HCT116 (cell line): ENCODE results near the gene ARMC6. TPM values are rescaled to one million over a fixed set of nuclear protein-coding genes. Genes with fewer than 3 reads are reported as not detected.

Experiments used
- ATAC-seq: fragments of 200-7000 bp; cut with Tn5 transposase; 2 replicates; pipeline ENCODE4 v1.9.1; 2020; ENCODE audit warnings: mild to moderate bottlenecking, moderate library complexity
- BruUV-seq: library from RNA; stranded (reverse); fragments of 400-500 nt; replicated peaks from 2 replicates; lab custom pipeline; 2021; lab: Mats Ljungman, UMichigan
- CTCF ChIA-PET: fragments of 300-600 bp; sonication (Branson Sonifier 250); formaldehyde crosslinking; loops from one replicate; lab custom pipeline; 2021; ENCODE audit warnings: antibody characterized with exemption; lab: Charles Lee
- POLR2A ChIA-PET: fragments of 300-600, 350-600 bp; sonication (Branson Sonifier 250); formaldehyde crosslinking; loops from one replicate; lab custom pipeline; 2021; ENCODE audit warnings: antibody characterized with exemption; lab: Charles Lee
- RAD21 ChIA-PET, 2 experiments: fragments of 300-600 bp; sonication (Branson Sonifier 250); formaldehyde crosslinking; loops; one replicate each; lab custom pipeline; 2023; ENCODE audit warnings: low total read pairs in 2 of 2; ENCODE audit not compliant: uncharacterized antibody in 2 of 2, unreplicated experiment in 2 of 2, low non-redundant PET in 1 of 2; lab: Charles Lee
- DNase-seq: peaks from one replicate; pipeline ENCODE4 v3.0.0-alpha.2; 2010; ENCODE audit warnings: low read depth, low spot score
- H2AFZ ChIP-seq: fragments of 200-600 bp; shearing (Covaris generic), sonication (generic); 2 replicates; pipeline ENCODE4 v1.6.1; 2017; ENCODE audit warnings: low read depth, mixed run types, mixed read lengths, antibody characterized with exemption, low read length; ENCODE audit not compliant: poor library complexity, severe bottlenecking
- H3K27ac ChIP-seq: 2 replicates; pipeline ENCODE4 v1.5.1; 2012; ENCODE audit warnings: low read depth, low read length
- H3K27me3 ChIP-seq: fragments of 200-600 bp; sonication (generic); 2 replicates; pipeline ENCODE4 v1.6.1; 2016; ENCODE audit warnings: mixed run types, low read length, mixed read lengths; ENCODE audit not compliant: insufficient read depth
- H3K36me3 ChIP-seq, 2 experiments: fragments of 200-500 bp in 1 of 2; fragments of 200-600 bp in 1 of 2; sonication (Bioruptor generic) in 1 of 2; sonication (generic) in 1 of 2; 2 replicates each; pipeline versions ENCODE4 v1.5.1 to v1.6.1; 2014 to 2016; ENCODE audit warnings: low read length in 2 of 2, inconsistent platforms in 1 of 2, mixed read lengths in 1 of 2, mixed run types in 1 of 2; ENCODE audit not compliant: insufficient read depth in 2 of 2, control insufficient read depth in 1 of 2
- H3K4me1 ChIP-seq, 2 experiments: fragments of 200-600 bp in 1 of 2; sonication (generic) in 1 of 2; 2 replicates each; pipeline versions ENCODE4 v1.5.1 to v1.6.1; 2012 to 2017; ENCODE audit warnings: low read length in 2 of 2, inconsistent platforms in 1 of 2, mild to moderate bottlenecking in 1 of 2, mixed read lengths in 1 of 2, mixed run types in 1 of 2, moderate library complexity in 1 of 2; ENCODE audit not compliant: insufficient read depth in 2 of 2, control insufficient read depth in 1 of 2
- H3K4me2 ChIP-seq: fragments of 200-600 bp; sonication (generic); 2 replicates; pipeline ENCODE4 v1.6.1; 2017; ENCODE audit warnings: mixed run types, low read length, mixed read lengths
- H3K4me3 ChIP-seq, 2 experiments: fragments of 200-600 bp in 1 of 2; sonication (generic) in 1 of 2; replicated peaks in 1 of 2; 2 replicates each; pipeline ENCODE4 v1.5.1; 2011 to 2016; ENCODE audit warnings: low read length in 2 of 2, control low read depth in 1 of 2, low read depth in 1 of 2, mild to moderate bottlenecking in 1 of 2, mixed read lengths in 1 of 2, mixed run types in 1 of 2
- H3K79me2 ChIP-seq: fragments of 200-600 bp; sonication (generic); 2 replicates; pipeline ENCODE4 v1.6.1; 2017; ENCODE audit warnings: mild to moderate bottlenecking, mixed run types, low read length, moderate library complexity, mixed read lengths; ENCODE audit not compliant: insufficient read depth
- H3K9ac ChIP-seq: fragments of 200-600 bp; sonication (generic); 2 replicates; pipeline ENCODE4 v1.6.1; 2016; ENCODE audit warnings: low read length, mixed read lengths
- H3K9me2 ChIP-seq: fragments of 200-600 bp; sonication (generic), shearing (Covaris generic); 2 replicates; pipeline ENCODE4 v1.6.1; 2017; ENCODE audit warnings: mixed run types, mild to moderate bottlenecking, moderate library complexity; ENCODE audit not compliant: insufficient read depth
- H3K9me3 ChIP-seq, 2 experiments: fragments of 200-500 bp in 1 of 2; fragments of 200-600 bp in 1 of 2; sonication (Bioruptor generic) in 1 of 2; sonication (generic) in 1 of 2; 2 replicates each; pipeline ENCODE4 v1.6.1; 2014 to 2017; ENCODE audit warnings: low read length in 2 of 2, mixed read lengths in 2 of 2, inconsistent platforms in 1 of 2, low read depth in 1 of 2, mild to moderate bottlenecking in 1 of 2, mixed run types in 1 of 2, moderate library complexity in 1 of 2; ENCODE audit not compliant: control insufficient read depth in 1 of 2, insufficient read depth in 1 of 2
- H4K20me1 ChIP-seq: fragments of 200-600 bp; sonication (generic), shearing (Covaris generic); 2 replicates; pipeline ENCODE4 v1.6.1; 2017; ENCODE audit warnings: mixed run types, mild to moderate bottlenecking, moderate library complexity; ENCODE audit not compliant: insufficient read depth
- SIN3A ChIP-seq: IDR thresholded peaks from 2 replicates; pipeline ENCODE4 v1.6.1; 2012; ENCODE audit warnings: low read depth
- SRF ChIP-seq: IDR thresholded peaks from 2 replicates; pipeline ENCODE4 v1.6.1; 2012; ENCODE audit warnings: low read depth
- intact Hi-C: fragments of 100-400 bp; cut with micrococcal nuclease; formaldehyde crosslinking; loops from 2 replicates; pipeline ENCODE4 v1.10.0; 2022
- total RNA-seq: library from RNA; stranded (reverse); gene quantifications from one replicate; pipeline ENCODE4 v1.2.1, GENCODE V29; 2021; ENCODE audit not compliant: unreplicated experiment
- TF ChIP-seq, protein P1 (sequence below): IDR thresholded peaks from 2 replicates; pipeline ENCODE4 v1.6.1; 2012
- TF ChIP-seq, protein P2 (sequence below), 3 experiments: fragments of 200-600 bp in 1 of 3; sonication (generic) in 1 of 3; IDR thresholded peaks in 2 of 3; conservative IDR thresholded peaks in 1 of 3; 2 replicates each; pipeline ENCODE4 v1.5.1; 2012 to 2017; ENCODE audit warnings: low read depth in 2 of 3, low read length in 2 of 3, antibody characterized with exemption in 1 of 3, borderline replicate concordance in 1 of 3, control low read depth in 1 of 3, mild to moderate bottlenecking in 1 of 3, mixed read lengths in 1 of 3, mixed run types in 1 of 3, moderate library complexity in 1 of 3; ENCODE audit not compliant: insufficient read depth in 1 of 3

Gene ARMC6
- total RNA-seq, 1 experiment from 2014 or later: 34.7 TPM

DNA sequence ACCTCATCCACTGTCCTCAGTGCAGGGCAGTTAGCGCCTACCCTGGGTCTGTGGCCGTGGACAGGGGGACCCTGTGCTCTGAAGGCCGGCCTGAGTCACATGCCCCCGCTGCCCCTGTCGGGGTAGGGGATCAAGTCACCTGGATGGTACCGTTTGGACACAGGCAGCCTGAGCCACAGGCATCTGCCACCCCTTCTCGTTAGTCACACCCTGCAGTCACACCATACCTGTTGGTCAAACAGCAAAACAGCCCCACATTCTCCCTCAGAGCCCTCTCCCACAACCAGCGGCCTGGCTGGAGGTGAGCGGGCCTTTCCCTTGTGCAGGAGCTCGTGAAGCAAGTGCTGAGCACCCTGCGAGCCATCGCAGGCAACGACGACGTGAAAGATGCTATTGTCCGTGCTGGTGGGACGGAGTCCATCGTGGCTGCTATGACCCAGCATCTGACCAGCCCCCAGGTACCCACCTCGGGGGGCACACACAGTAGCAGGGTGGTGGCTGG, 21.6 kb downstream of the ARMC6 start:
- TF ChIP-seq, protein P1, sequence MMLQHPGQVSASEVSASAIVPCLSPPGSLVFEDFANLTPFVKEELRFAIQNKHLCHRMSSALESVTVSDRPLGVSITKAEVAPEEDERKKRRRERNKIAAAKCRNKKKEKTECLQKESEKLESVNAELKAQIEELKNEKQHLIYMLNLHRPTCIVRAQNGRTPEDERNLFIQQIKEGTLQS: no peak
- no peak overlapping the region for H2AFZ ChIP-seq
- no peaks in the 10 kb centered on the region for H4K20me1 ChIP-seq
- H3K4me3 ChIP-seq: no peak overlapping the region
- H3K9me3 ChIP-seq: no peaks in the 10 kb centered on the region
- CTCF ChIA-PET: interaction anchor here (0.7 kb wide), 1 partner anchor 88 kb away, joined by 3 read pairs; no protein-coding TSS in a partner anchor
- H3K9me2 ChIP-seq: no peaks in the 10 kb centered on the region
- ATAC-seq (no peak), DNase-seq (no peak)
- H3K36me3 ChIP-seq: peaks cover 3 to 57% of the 10 kb centered on the region in 2 experiments; a peak in 3 of 4 replicates
- BruUV-seq: no TSS peak
- POLR2A ChIA-PET: no interaction called here
- H3K79me2 ChIP-seq: no peaks in the 10 kb centered on the region
- no peak overlapping the region for H3K9ac ChIP-seq
- no peak overlapping the region for H3K27ac ChIP-seq
- no peak overlapping the region for H3K4me2 ChIP-seq
- RAD21 ChIA-PET: interaction anchor here in 1 of 2 experiments (1.3 kb wide), 1 partner anchor 87 kb away, joined by 3 read pairs; no protein-coding TSS in a partner anchor
- H3K4me1 ChIP-seq: no peaks in the 10 kb centered on the region
- no peaks in the 10 kb centered on the region for H3K27me3 ChIP-seq
- intact Hi-C loops: loop anchor here (1.0 kb wide), 1 partner anchor 61 kb away; no protein-coding TSS in a partner anchor

DNA sequence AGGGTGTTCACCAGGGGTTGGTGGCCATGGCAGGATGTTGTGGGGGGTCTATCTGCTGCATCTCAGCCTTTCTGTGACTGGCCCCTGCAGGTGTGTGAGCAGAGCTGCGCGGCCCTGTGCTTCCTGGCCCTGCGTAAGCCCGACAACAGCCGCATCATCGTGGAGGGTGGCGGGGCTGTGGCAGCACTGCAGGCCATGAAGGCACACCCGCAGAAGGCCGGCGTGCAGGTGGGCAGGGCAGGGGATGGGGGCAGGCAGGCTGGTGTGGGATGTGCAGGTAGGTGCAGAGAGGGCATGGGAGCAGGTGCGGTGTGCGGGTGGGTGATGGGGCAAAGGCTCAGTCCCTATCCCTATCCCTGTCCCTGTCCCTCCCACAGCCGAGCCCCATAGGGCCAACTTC, 22.3 kb downstream of the ARMC6 start:
- no peak overlapping the region for H3K4me3 ChIP-seq
- H4K20me1 ChIP-seq: no peaks in the 10 kb centered on the region
- H3K79me2 ChIP-seq: no peaks in the 10 kb centered on the region
- CTCF ChIA-PET: interaction anchor here (0.7 kb wide), 1 partner anchor 87 kb away, joined by 3 read pairs; no protein-coding TSS in a partner anchor
- ATAC-seq (no peak), DNase-seq (no peak)
- no peaks in the 10 kb centered on the region for H3K27me3 ChIP-seq
- H3K36me3 ChIP-seq: peaks cover 3 to 57% of the 10 kb centered on the region in 2 experiments; a peak in 2 of 4 replicates
- no TSS peak for BruUV-seq
- H3K4me1 ChIP-seq: no peaks in the 10 kb centered on the region
- intact Hi-C loops: no loop called here
- no peak overlapping the region for H3K4me2 ChIP-seq
- H2AFZ ChIP-seq: no peak overlapping the region
- no peaks in the 10 kb centered on the region for H3K9me2 ChIP-seq
- TF ChIP-seq SIN3A (no peak), SRF (no peak)
- TF ChIP-seq, protein P1: no peak
- TF ChIP-seq, protein P2, sequence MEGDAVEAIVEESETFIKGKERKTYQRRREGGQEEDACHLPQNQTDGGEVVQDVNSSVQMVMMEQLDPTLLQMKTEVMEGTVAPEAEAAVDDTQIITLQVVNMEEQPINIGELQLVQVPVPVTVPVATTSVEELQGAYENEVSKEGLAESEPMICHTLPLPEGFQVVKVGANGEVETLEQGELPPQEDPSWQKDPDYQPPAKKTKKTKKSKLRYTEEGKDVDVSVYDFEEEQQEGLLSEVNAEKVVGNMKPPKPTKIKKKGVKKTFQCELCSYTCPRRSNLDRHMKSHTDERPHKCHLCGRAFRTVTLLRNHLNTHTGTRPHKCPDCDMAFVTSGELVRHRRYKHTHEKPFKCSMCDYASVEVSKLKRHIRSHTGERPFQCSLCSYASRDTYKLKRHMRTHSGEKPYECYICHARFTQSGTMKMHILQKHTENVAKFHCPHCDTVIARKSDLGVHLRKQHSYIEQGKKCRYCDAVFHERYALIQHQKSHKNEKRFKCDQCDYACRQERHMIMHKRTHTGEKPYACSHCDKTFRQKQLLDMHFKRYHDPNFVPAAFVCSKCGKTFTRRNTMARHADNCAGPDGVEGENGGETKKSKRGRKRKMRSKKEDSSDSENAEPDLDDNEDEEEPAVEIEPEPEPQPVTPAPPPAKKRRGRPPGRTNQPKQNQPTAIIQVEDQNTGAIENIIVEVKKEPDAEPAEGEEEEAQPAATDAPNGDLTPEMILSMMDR (IDR thresholded peaks at IDR 0.05 in 2 of 3, conservative IDR thresholded peaks at IDR 0.05 in 1 of 3; ENCODE audit: borderline replicate concordance in 1 of 3, insufficient read depth in 1 of 3, low read depth in 2 of 3, low read length in 2 of 3): no peak
- H3K9ac ChIP-seq: no peak overlapping the region
- POLR2A ChIA-PET: no interaction called here
- RAD21 ChIA-PET: interaction anchor here in 1 of 2 experiments (0.6 kb wide), 1 partner anchor 10 kb away, joined by 5 read pairs; no protein-coding TSS in a partner anchor
- no peak overlapping the region for H3K27ac ChIP-seq
- H3K9me3 ChIP-seq: no peaks in the 10 kb centered on the region
